Esophagus muscularis mucosa (tissue), 3 donors: ENCODE measurements around the gene PTPN6.

Source experiments
- POLR2A ChIP-seq: fragments of 450-650 bp; IDR thresholded peaks from one replicate; pipeline ENCODE4 v1.6.1; 2017; ENCODE audit warnings: antibody characterized with exemption, moderate library complexity, mild to moderate bottlenecking, low read depth
- POLR2AphosphoS5 ChIP-seq, 2 donors: sonication (generic); formaldehyde crosslinking; IDR thresholded peaks; one replicate each; pipeline ENCODE4 v1.6.1; 2017; ENCODE audit warnings: antibody characterized with exemption in 2 of 2
- TF ChIP-seq, protein P1 (sequence below), 3 experiments: fragments of 200-600 bp in 2 of 3; fragments of 450-650 bp in 1 of 3; sonication (generic) in 2 of 3; IDR thresholded peaks; one replicate each; pipeline ENCODE4 v1.5.1; 2017 to 2019; ENCODE audit warnings: antibody characterized with exemption in 3 of 3, mild to moderate bottlenecking in 2 of 3, moderate library complexity in 1 of 3

DNA sequence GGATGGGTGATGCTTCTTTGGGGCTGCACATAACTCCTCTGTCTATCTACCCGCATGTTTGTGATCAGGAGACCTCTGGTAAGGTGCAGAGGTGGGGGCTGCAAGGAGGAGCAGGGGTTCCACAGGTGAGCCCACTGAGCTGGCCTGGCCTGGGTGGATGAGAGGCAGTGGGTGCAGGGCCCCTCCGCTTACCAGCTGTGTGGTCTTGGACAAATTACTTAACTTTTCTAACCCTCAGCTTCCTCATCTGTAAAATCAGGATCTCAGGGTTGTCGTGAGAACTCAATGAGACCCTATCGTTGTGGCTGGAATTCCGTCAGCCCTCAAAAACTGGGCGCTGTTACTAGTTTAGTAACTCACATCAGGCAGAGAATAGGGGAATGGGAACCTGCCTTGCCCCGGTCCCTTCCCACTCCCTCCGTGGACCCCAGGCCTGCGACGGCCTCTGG lies 7.5 kb downstream of the PTPN6 start:
- TF ChIP-seq, protein P1, sequence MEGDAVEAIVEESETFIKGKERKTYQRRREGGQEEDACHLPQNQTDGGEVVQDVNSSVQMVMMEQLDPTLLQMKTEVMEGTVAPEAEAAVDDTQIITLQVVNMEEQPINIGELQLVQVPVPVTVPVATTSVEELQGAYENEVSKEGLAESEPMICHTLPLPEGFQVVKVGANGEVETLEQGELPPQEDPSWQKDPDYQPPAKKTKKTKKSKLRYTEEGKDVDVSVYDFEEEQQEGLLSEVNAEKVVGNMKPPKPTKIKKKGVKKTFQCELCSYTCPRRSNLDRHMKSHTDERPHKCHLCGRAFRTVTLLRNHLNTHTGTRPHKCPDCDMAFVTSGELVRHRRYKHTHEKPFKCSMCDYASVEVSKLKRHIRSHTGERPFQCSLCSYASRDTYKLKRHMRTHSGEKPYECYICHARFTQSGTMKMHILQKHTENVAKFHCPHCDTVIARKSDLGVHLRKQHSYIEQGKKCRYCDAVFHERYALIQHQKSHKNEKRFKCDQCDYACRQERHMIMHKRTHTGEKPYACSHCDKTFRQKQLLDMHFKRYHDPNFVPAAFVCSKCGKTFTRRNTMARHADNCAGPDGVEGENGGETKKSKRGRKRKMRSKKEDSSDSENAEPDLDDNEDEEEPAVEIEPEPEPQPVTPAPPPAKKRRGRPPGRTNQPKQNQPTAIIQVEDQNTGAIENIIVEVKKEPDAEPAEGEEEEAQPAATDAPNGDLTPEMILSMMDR (IDR thresholded peaks at IDR 0.05), result no peak
- TF ChIP-seq POLR2AphosphoS5 (IDR thresholded peaks at IDR 0.05) (no peak), POLR2A (no peak)
